Fibroblast of mammary gland (primary cell): ENCODE measurements around the gene CFAP20DC.

Source experiments
- DNase-seq: peaks from one replicate; pipeline ENCODE4 v3.0.0-alpha.2; 2010; ENCODE audit warnings: low read depth
- H3K4me3 ChIP-seq: 2 replicates; pipeline ENCODE4 v1.5.1; 2011; ENCODE audit warnings: low read depth, mild to moderate bottlenecking, low read length, moderate library complexity; ENCODE audit not compliant: control insufficient read depth
- TF ChIP-seq, protein P1 (sequence below): conservative IDR thresholded peaks from 2 replicates; pipeline ENCODE4 v1.5.1; 2011; ENCODE audit warnings: low read depth, low read length, inconsistent platforms; ENCODE audit not compliant: control insufficient read depth, insufficient read depth

Gene CFAP20DC

DNA sequence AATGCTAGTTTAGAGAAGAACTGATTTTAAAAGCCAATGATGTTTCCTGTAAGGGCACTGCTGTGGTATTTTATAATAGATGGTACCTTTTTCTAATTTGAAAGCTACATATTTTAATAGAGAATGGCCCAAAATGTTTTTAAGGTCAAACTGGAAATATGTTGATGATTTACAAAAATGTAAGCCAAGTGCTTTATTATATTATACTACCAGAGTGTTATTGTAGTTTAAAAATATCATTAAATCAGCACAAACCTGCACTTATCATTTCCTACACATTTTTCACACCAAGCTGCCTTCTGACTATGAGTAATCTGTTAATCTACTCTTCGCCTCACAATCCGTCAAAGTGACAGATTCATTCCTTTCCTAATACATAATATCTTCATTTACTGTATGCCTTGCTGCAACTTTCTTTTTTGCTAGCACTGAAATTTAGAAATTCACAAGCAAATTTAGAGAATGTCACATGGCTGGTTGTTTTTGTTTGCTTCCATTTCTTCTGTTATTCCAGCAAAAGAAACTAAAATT, 256.8 kb downstream of the CFAP20DC start:
- TF ChIP-seq, protein P1, sequence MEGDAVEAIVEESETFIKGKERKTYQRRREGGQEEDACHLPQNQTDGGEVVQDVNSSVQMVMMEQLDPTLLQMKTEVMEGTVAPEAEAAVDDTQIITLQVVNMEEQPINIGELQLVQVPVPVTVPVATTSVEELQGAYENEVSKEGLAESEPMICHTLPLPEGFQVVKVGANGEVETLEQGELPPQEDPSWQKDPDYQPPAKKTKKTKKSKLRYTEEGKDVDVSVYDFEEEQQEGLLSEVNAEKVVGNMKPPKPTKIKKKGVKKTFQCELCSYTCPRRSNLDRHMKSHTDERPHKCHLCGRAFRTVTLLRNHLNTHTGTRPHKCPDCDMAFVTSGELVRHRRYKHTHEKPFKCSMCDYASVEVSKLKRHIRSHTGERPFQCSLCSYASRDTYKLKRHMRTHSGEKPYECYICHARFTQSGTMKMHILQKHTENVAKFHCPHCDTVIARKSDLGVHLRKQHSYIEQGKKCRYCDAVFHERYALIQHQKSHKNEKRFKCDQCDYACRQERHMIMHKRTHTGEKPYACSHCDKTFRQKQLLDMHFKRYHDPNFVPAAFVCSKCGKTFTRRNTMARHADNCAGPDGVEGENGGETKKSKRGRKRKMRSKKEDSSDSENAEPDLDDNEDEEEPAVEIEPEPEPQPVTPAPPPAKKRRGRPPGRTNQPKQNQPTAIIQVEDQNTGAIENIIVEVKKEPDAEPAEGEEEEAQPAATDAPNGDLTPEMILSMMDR = no peak
- H3K4me3 ChIP-seq = no peak overlapping the region
- no peak for DNase-seq

DNA sequence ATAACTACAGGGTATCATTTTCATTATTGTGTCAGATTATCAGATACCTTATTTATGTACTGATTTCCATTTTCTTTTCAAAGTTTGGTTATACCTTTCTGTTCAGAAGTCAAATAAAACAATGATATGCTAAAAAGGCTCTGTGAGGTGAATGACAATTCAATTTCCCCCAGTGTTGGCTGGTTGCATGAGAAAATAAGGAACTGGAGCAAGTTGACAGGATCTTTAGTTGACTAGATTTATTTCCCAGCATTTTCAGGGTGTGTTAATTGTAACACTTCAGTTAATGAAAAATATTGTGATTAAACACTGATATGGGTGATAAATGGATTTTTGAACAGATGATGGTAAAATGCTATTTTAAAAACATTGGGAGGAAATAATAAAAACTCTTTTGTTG, 260.4 kb downstream of the CFAP20DC start:
- DNase-seq = no peak
- no peak overlapping the region for H3K4me3 ChIP-seq
- TF ChIP-seq, protein P1 = no peak

DNA sequence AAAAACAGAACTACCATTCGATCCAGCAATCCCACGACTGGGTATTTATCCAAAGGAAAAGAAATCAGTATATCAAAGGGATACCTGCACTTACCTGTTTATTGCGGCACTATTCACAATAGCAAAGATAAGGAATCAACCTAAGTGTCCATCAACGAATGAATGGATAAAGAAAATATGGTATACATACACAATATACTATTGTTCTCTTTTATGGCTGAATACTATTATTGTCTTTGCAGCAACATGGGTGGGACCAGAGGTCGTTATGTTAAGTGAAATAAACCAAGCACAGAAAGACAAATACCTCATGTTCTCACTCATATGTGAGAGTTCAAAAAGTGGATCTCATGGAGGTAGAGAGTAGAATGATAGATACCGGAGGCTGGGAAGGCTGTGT, 264.9 kb downstream of the CFAP20DC start:
- H3K4me3 ChIP-seq = no peak overlapping the region
- no peak for DNase-seq
- TF ChIP-seq, protein P1 = no peak

DNA sequence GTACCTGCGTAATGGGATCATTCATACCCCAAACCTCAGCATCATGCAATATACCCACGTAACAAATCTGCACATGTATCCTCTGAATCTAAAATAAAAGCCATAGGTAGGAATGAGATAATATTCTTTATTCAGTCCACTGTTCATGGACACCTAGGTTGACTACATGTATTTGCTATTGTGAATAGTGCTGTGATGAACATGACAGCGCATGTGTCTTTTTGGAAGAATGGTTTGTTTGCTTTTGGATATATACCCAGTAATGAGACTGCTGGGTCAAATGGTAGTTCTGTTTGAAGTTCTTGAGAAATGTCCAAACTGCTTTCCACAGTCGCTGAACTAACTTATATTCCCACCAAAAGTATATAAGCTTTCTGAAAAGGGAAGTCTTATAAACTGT, 265.4 kb downstream of the CFAP20DC start:
- TF ChIP-seq, protein P1 = no peak
- H3K4me3 ChIP-seq = no peak overlapping the region
- no peak for DNase-seq

DNA sequence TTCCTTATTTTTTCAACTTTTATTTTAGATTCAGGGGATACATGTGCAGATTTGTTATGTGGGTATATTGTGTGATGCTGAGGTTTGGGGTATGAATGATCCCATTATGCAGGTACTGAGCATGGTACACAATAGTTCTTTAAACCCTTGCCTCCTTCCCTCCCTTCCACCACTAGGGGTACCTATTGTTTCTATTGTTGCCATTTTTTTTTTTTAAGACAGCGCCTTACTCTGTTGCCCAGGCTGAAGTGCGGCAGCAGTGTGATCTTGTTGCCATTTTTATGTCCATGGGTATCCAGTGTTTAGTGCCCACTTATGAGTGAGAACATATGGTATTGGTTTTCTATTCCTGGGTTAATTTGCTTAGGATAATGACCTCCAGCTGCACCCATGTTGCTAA, 266.0 kb downstream of the CFAP20DC start:
- TF ChIP-seq, protein P1 = no peak
- DNase-seq = no peak
- H3K4me3 ChIP-seq = no peak overlapping the region

DNA sequence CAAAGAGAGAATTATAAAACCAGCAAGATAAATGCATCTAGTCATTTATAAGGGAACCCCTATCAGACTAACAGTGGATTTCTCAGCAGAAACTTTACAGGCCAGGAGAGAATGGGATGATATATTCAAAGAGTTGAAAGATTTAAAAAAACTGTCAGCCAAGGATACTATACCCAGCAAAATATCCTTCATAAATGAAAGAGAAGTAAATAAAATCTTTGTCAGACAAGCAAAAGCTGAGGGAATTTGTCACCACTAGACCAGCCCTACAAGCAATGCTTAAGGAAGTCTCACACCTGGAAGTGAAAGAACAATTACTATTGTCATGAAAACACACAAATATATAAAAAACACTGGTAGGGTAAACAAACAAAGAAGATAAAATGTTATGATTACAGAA, 269.9 kb downstream of the CFAP20DC start:
- no peak for DNase-seq
- TF ChIP-seq, protein P1 = no peak
- H3K4me3 ChIP-seq = no peak overlapping the region

DNA sequence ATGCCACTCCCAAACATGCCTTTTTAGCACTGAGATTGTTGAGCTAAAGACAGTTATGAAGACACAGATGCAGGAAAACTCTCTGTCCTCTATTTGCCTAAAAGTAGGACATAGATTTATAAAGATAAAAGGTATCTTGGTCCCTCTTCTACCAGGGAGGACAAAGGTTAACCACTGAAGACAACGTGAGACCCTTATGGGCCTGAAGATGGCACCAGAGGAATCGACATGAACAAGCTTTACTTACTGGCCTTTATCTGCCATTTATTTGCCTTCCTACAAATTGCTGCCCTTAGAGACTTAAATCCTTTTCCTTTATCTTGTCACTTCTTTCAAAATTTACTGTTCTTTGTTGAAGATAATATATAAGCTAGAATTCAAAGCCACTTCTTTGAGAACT, 273.6 kb downstream of the CFAP20DC start:
- H3K4me3 ChIP-seq = no peak overlapping the region
- DNase-seq = peak; percentile 5
- TF ChIP-seq, protein P1 = no peak
